Gastroesophageal sphincter (tissue), 4 donors: ENCODE measurements around the gene KRTAP1-5. TPM values are rescaled to one million over a fixed set of nuclear protein-coding genes. Genes with fewer than 3 reads are reported as not detected.
"Not testable (repeated sequence)": the region's sequence is repeated elsewhere in the genome, so short reads cannot be mapped to it uniquely, and the experiment has no call there.

Experiments used
- ATAC-seq: fragments of 150-250 bp; one replicate; pipeline ENCODE4 v1.9.1; 2016; ENCODE audit warnings: mild to moderate bottlenecking, moderate library complexity
- H3K27ac ChIP-seq, 4 donors: fragments of 200-600 bp; sonication (generic) in 3 of 4; 1 replicate in 3 of 4; 2 replicates in 1 of 4; pipeline ENCODE4 v1.5.1; 2016 to 2019
- H3K27me3 ChIP-seq: fragments of 200-600 bp; sonication (generic); one replicate; pipeline ENCODE4 v1.5.1; 2019
- H3K36me3 ChIP-seq, 2 donors: fragments of 200-600 bp; sonication (generic); one replicate each; pipeline ENCODE4 v1.5.1; 2019; ENCODE audit warnings: control low read depth in 1 of 2
- H3K4me1 ChIP-seq, 3 donors: fragments of 200-600 bp; sonication (generic); 1 replicate in 2 of 3; 2 replicates in 1 of 3; pipeline ENCODE4 v1.5.1; 2016 to 2019; ENCODE audit warnings: control low read depth in 2 of 3
- H3K4me3 ChIP-seq, 2 donors: fragments of 200-600 bp; sonication (generic); one replicate each; pipeline ENCODE4 v1.5.1; 2019; ENCODE audit warnings: mild to moderate bottlenecking in 1 of 2, moderate library complexity in 1 of 2
- H3K9me3 ChIP-seq, 3 donors: fragments of 200-600 bp; sonication (generic); one replicate each; pipeline ENCODE4 v1.5.1; 2017 to 2019; ENCODE audit warnings: control low read depth in 2 of 3
- CTCF ChIP-seq, 4 experiments: fragments of 200-600 bp in 2 of 4; fragments of 450-650 bp in 2 of 4; sonication (generic) in 1 of 4; IDR thresholded peaks; one replicate each; pipeline ENCODE4 v1.5.1; 2017 to 2019; ENCODE audit warnings: antibody characterized with exemption in 4 of 4, mild to moderate bottlenecking in 2 of 4, moderate library complexity in 2 of 4
- EP300 ChIP-seq: sonication (generic); formaldehyde crosslinking; IDR thresholded peaks from one replicate; pipeline ENCODE4 v1.6.1; 2017; ENCODE audit warnings: antibody characterized with exemption, mild to moderate bottlenecking
- POLR2A ChIP-seq, 2 donors: fragments of 450-650 bp; IDR thresholded peaks; one replicate each; pipeline ENCODE4 v1.6.1; 2017; ENCODE audit warnings: antibody characterized with exemption in 2 of 2, mild to moderate bottlenecking in 2 of 2, moderate library complexity in 1 of 2
- POLR2AphosphoS5 ChIP-seq: sonication (generic); formaldehyde crosslinking; IDR thresholded peaks from one replicate; pipeline ENCODE4 v1.6.1; 2017; ENCODE audit warnings: antibody characterized with exemption
- WGBS, 2 donors: methylation state at CpG; one replicate each; pipeline ENCODE4 v1.1.5; 2018; ENCODE audit warnings: low coverage in 1 of 2; 5-methylcytosine and 5-hydroxymethylcytosine counted together
- total RNA-seq, 4 donors: library from RNA; depleted of rRNA; stranded (reverse); fragments of >200 nt; gene quantifications; one replicate each; pipeline ENCODE4 v1.1.0, GENCODE V29; 2016

KRTAP1-5 gene
- total RNA-seq, 4 donors from 2014 or later = not detected

GRCh38 chr17:41002814-41003213 is 24.2 kb downstream of the KRTAP1-5 start:
- peaks cover 16% of the 10 kb centered on the region for H3K27me3 ChIP-seq
- ATAC-seq = no peak
- 50 to 68% methylated on average over 5 of the region's 5 CpGs for WGBS, 2 donors
- no peak overlapping the region for H3K4me3 ChIP-seq
- TF ChIP-seq EP300 = no peak
- no peak for TF ChIP-seq POLR2A (IDR thresholded peaks at IDR 0.05)
- TF ChIP-seq CTCF (IDR thresholded peaks at IDR 0.05) = no peak
- TF ChIP-seq POLR2AphosphoS5 = no peak
- no peaks in the 10 kb centered on the region for H3K4me1 ChIP-seq
- H3K36me3 ChIP-seq = no peaks in the 10 kb centered on the region
- no peaks in the 10 kb centered on the region for H3K9me3 ChIP-seq
- no peak overlapping the region for H3K27ac ChIP-seq

GRCh38 chr17:41001795-41002194 is 25.2 kb downstream of the KRTAP1-5 start:
- WGBS, 2 donors = 43 to 80% methylated on average over 1 to 2 of the region's 4 CpGs

GRCh38 chr17:40999563-40999962 is 27.4 kb downstream of the KRTAP1-5 start, which contains the start of gene KRTAP3-2:
TSS of gene KRTAP3-2 (minus strand) at chr17:40999906. CDS start at chr17:40999853, 53 bp downstream.
- H3K4me1 ChIP-seq, H3K4me3 ChIP-seq, H3K27ac ChIP-seq, H3K9me3 ChIP-seq, H3K36me3 ChIP-seq, ATAC-seq: not testable (repeated sequence)
- 79 to 83% methylated on average over 2 to 4 of the region's 6 CpGs for WGBS, 2 donors
- peaks cover 32% of the 10 kb centered on the region for H3K27me3 ChIP-seq

More at GRCh38 chr17:41001795-41002194, 25.2 kb downstream of the KRTAP1-5 start:
- Histone ChIP-seq H3K36me3 (no peaks in the 10 kb centered on the region), H3K4me1 (no peaks in the 10 kb centered on the region), H3K27ac (no peak overlapping the region), H3K4me3 (no peak overlapping the region), H3K27me3 (peaks cover 27% of the 10 kb centered on the region), H3K9me3 (no peaks in the 10 kb centered on the region)
- no peak for TF ChIP-seq EP300
- TF ChIP-seq CTCF (IDR thresholded peaks at IDR 0.05) = no peak
- TF ChIP-seq POLR2A (IDR thresholded peaks at IDR 0.05) = no peak
- TF ChIP-seq POLR2AphosphoS5 = no peak
- no peak for ATAC-seq

GRCh38 chr17:40997361-40997760 is 29.6 kb downstream of the KRTAP1-5 start:
- H3K27ac ChIP-seq = no peak overlapping the region
- no peaks in the 10 kb centered on the region for H3K4me1 ChIP-seq
- H3K4me3 ChIP-seq = no peak overlapping the region
- 49 to 62% methylated on average over 2 of the region's 2 CpGs for WGBS, 2 donors
- peaks cover 45% of the 10 kb centered on the region for H3K27me3 ChIP-seq
- H3K36me3 ChIP-seq = no peaks in the 10 kb centered on the region
- TF ChIP-seq POLR2A (IDR thresholded peaks at IDR 0.05) (no peak), POLR2AphosphoS5 (no peak), CTCF (IDR thresholded peaks at IDR 0.05) (no peak), EP300 (no peak)
- no peak for ATAC-seq
- no peaks in the 10 kb centered on the region for H3K9me3 ChIP-seq

GRCh38 chr17:40996829-40997228 is 30.2 kb downstream of the KRTAP1-5 start:
- peaks cover 50% of the 10 kb centered on the region for H3K27me3 ChIP-seq
- H3K36me3 ChIP-seq = no peaks in the 10 kb centered on the region
- H3K27ac ChIP-seq = no peak overlapping the region
- no peak overlapping the region for H3K4me3 ChIP-seq
- H3K9me3 ChIP-seq = no peaks in the 10 kb centered on the region
- no peak for ATAC-seq
- TF ChIP-seq POLR2AphosphoS5 (no peak), EP300 (no peak), POLR2A (IDR thresholded peaks at IDR 0.05) (no peak), CTCF (IDR thresholded peaks at IDR 0.05) (no peak)
- 45 to 57% methylated on average over 4 of the region's 4 CpGs for WGBS, 2 donors
- H3K4me1 ChIP-seq = no peaks in the 10 kb centered on the region
